Stimulated activated naive CD4-positive, alpha-beta T cell (primary cell): ENCODE results near the gene OR3A2.
"Not testable (repeated sequence)": the region's sequence is repeated elsewhere in the genome, so short reads cannot be mapped to it uniquely, and the experiment has no call there.

Experiments used
- DNase-seq, 6 experiments: peaks; one replicate each; lab custom pipeline; 2025; lab: John Stamatoyannopoulos, UW

OR3A2 gene

GRCh38 chr17:3385869-3386816 lies at the start of gene OR3A2:
TSS of gene OR3A2 (minus strand) at chr17:3386308.
- DNase-seq: peak in 2 of 6 experiments; percentile 11 to 16

GRCh38 chr17:3433741-3434140 lies 47.6 kb upstream of the OR3A2 start, which contains the start of gene OR1E2:
TSS of gene OR1E2 (minus strand) at chr17:3433841. CDS start at chr17:3433841, 0 bp downstream.
- no peak for DNase-seq

GRCh38 chr17:3433215-3433614 lies 47.1 kb upstream of the OR3A2 start:
- DNase-seq: not testable (repeated sequence)

- no peak for DNase-seq
Observed at GRCh38 chr17:3418222-3418621, 32.1 kb upstream of the OR3A2 start.

GRCh38 chr17:3415610-3416009 lies 29.5 kb upstream of the OR3A2 start:
- DNase-seq: no peak

- DNase-seq: not testable (repeated sequence)
Observed at GRCh38 chr17:3412216-3412615, 26.1 kb upstream of the OR3A2 start.

- no peak for DNase-seq
Observed at GRCh38 chr17:3411070-3411469, 25.0 kb upstream of the OR3A2 start, which contains the start of gene OR3A3. TSS of gene OR3A3 (plus strand) at chr17:3411370.

GRCh38 chr17:3403856-3404255 lies 17.7 kb upstream of the OR3A2 start:
- not testable (repeated sequence) for DNase-seq

GRCh38 chr17:3401786-3402185 lies 15.7 kb upstream of the OR3A2 start:
- no peak for DNase-seq

- no peak for DNase-seq
Observed at GRCh38 chr17:3400055-3400454, 13.9 kb upstream of the OR3A2 start.

GRCh38 chr17:3398310-3398709 lies 12.2 kb upstream of the OR3A2 start, which contains the start of gene OR1E1:
TSS of gene OR1E1 (minus strand) at chr17:3398410. CDS start at chr17:3398410, 0 bp downstream.
- DNase-seq: no peak

GRCh38 chr17:3397801-3398200 lies 11.7 kb upstream of the OR3A2 start:
- not testable (repeated sequence) for DNase-seq

- no peak for DNase-seq
Observed at GRCh38 chr17:3389791-3390190, 3.7 kb upstream of the OR3A2 start.

- DNase-seq: no peak
Observed at GRCh38 chr17:3381957-3382356, 4.2 kb downstream of the OR3A2 start.

GRCh38 chr17:3378321-3378720 lies 7.8 kb downstream of the OR3A2 start:
- no peak for DNase-seq

- DNase-seq: not testable (repeated sequence)
Observed at GRCh38 chr17:3371167-3371566, 14.9 kb downstream of the OR3A2 start.

- DNase-seq: not testable (repeated sequence)
Observed at GRCh38 chr17:3342782-3343181, 43.3 kb downstream of the OR3A2 start.

GRCh38 chr17:3335876-3336275 lies 50.2 kb downstream of the OR3A2 start:
- DNase-seq: no peak

GRCh38 chr17:3318336-3318735 lies 67.8 kb downstream of the OR3A2 start:
- DNase-seq: no peak

GRCh38 chr17:3316836-3317235 lies 69.3 kb downstream of the OR3A2 start:
- DNase-seq: no peak

- DNase-seq: no peak
Observed at GRCh38 chr17:3308603-3309002, 77.5 kb downstream of the OR3A2 start.

GRCh38 chr17:3298260-3298659 lies 87.8 kb downstream of the OR3A2 start, which contains the start of gene OR3A1:
TSS of gene OR3A1 (minus strand) at chr17:3298360. CDS start at chr17:3292582, 5,778 bp downstream.
- DNase-seq: no peak

GRCh38 chr17:3295632-3296031 lies 90.5 kb downstream of the OR3A2 start:
- DNase-seq: no peak
